Subcutaneous abdominal adipose tissue (tissue), 5 donors: ENCODE data around the gene FGGY.

ENCODE experiments used
- H3K27ac ChIP-seq: one replicate; pipeline ENCODE4 v1.7.0; 2013; ENCODE audit warnings: low read depth, mild to moderate bottlenecking, inconsistent platforms, low read length, moderate library complexity
- H3K27me3 ChIP-seq, 5 donors: one replicate each; pipeline ENCODE4 v1.7.0; 2013; ENCODE audit warnings: low read length in 5 of 5, inconsistent platforms in 1 of 5; ENCODE audit not compliant: control insufficient read depth in 5 of 5, insufficient read depth in 4 of 5
- H3K36me3 ChIP-seq, 5 donors: one replicate each; pipeline ENCODE4 v1.7.0; 2013; ENCODE audit warnings: low read length in 5 of 5; ENCODE audit not compliant: control insufficient read depth in 5 of 5, insufficient read depth in 5 of 5
- H3K4me1 ChIP-seq, 5 donors: one replicate each; pipeline ENCODE4 v1.7.0; 2013; ENCODE audit warnings: low read length in 5 of 5, mild to moderate bottlenecking in 3 of 5, moderate library complexity in 1 of 5; ENCODE audit not compliant: control insufficient read depth in 5 of 5, insufficient read depth in 5 of 5
- H3K4me3 ChIP-seq, 5 donors: one replicate each; pipeline ENCODE4 v1.7.0; 2013; ENCODE audit warnings: low read length in 5 of 5, low read depth in 1 of 5
- H3K9ac ChIP-seq, 5 donors: one replicate each; pipeline ENCODE4 v1.7.0; 2013; ENCODE audit warnings: low read length in 5 of 5, mild to moderate bottlenecking in 4 of 5, moderate library complexity in 3 of 5
- H3K9me3 ChIP-seq, 5 donors: one replicate each; pipeline ENCODE4 v1.7.0; 2013; ENCODE audit warnings: low read length in 5 of 5; ENCODE audit not compliant: control insufficient read depth in 5 of 5
- donor health status: healthy.
- donor health status: healthy.
- donor health status: healthy.
- donor health status: healthy.
- donor health status: healthy.

Gene FGGY

DNA sequence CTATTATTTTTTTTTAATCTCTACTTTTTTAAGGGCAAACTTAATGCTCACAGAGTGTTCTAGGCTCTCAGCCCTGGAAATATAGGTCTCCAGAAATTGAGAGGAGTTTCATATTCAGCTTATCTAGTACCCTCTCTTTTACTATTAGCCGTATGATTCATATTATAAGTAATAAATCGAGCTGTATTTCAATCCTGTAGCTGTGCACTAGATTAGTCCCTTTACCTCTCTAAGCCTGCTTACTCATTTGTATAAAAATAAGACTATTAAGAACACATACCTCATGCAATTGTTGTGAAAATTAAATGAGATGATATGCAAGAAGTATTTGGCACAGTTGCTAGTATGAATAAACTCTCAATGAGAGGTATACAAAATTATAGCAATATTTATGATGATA is 389.7 kb downstream of the FGGY start:
- no peaks in the 10 kb centered on the region for H3K27me3 ChIP-seq
- H3K4me3 ChIP-seq: no peak overlapping the region
- no peaks in the 10 kb centered on the region for H3K9me3 ChIP-seq
- H3K36me3 ChIP-seq: no peaks in the 10 kb centered on the region
- H3K27ac ChIP-seq: no peak overlapping the region
- H3K4me1 ChIP-seq: peaks cover 0 to 17% (median 13%) of the 10 kb centered on the region in 5 donors
- H3K9ac ChIP-seq: no peak overlapping the region

DNA sequence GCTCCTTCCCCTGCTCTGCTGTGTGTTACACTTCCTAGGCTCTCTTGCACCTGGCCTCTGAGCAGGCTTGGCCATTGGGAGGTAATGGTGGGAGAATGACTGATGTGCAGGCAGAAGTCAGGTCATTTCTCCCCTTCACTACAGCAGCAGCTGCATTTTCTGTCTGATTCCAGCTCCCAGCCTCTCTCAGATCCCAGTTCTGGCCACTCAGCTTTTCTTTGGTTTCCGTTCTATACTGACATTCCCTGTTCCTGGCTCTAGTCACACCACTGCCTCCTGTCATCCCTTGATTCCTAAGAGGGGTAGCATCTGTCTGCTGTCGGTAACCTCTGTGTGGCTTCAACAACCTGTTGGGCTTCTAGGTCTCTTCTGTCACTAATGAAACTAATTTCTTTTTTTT is 390.2 kb downstream of the FGGY start:
- Histone ChIP-seq H3K4me1 (peaks cover 3 to 21% (median 17%) of the 10 kb centered on the region in 5 donors), H3K9ac (no peak overlapping the region), H3K36me3 (no peaks in the 10 kb centered on the region), H3K4me3 (no peak overlapping the region), H3K27ac (no peak overlapping the region), H3K9me3 (no peaks in the 10 kb centered on the region), H3K27me3 (no peaks in the 10 kb centered on the region)

DNA sequence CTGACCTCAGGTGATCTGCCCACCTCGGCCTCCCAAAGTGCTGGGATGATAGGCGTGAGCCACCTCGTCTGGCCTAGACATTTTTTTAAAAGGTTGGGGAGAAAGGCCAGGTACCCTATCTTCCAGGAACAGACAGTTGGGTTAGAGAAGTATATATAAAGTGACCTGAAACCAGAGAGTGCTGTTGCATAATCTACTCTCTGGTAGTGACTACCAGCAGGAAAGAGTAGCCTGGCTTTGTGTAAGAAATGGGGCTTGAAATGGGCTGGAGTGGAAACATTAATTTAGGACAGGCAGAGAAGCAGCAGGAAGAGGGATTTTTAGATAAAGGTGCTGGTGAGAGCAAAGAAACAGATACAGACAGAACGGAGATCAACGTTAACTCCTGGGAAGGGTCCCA is 392.1 kb downstream of the FGGY start:
- Histone ChIP-seq H3K4me3 (no peak overlapping the region), H3K27me3 (no peaks in the 10 kb centered on the region), H3K36me3 (no peaks in the 10 kb centered on the region), H3K27ac (no peak overlapping the region), H3K4me1 (peaks cover 3 to 26% (median 25%) of the 10 kb centered on the region in 5 donors), H3K9me3 (no peaks in the 10 kb centered on the region), H3K9ac (no peak overlapping the region)

DNA sequence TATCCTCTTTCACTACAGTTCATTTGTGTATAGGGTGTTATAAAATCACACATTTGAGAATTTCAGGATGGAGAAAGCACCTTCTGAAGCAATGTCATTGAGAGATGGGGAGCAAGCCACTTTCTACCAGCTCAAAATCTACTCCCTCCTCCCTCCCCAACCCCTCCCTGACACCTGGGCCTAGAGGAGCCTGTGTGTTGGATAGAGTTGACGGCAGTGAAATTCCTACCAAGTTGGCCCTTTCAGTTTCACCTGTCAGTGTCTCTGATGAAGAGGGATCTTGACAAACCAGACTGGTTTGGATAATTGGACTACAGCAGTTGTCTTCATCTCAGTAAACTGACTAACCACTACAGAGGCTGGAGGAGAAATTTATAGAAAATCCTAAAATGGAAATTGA is 392.8 kb downstream of the FGGY start:
- H3K36me3 ChIP-seq: no peaks in the 10 kb centered on the region
- no peaks in the 10 kb centered on the region for H3K27me3 ChIP-seq
- H3K27ac ChIP-seq: peak overlapping the region; percentile 8
- H3K9me3 ChIP-seq: no peaks in the 10 kb centered on the region
- H3K4me3 ChIP-seq: no peak overlapping the region
- H3K9ac ChIP-seq: no peak overlapping the region
- peaks cover 3 to 26% (median 25%) of the 10 kb centered on the region in 5 donors for H3K4me1 ChIP-seq

DNA sequence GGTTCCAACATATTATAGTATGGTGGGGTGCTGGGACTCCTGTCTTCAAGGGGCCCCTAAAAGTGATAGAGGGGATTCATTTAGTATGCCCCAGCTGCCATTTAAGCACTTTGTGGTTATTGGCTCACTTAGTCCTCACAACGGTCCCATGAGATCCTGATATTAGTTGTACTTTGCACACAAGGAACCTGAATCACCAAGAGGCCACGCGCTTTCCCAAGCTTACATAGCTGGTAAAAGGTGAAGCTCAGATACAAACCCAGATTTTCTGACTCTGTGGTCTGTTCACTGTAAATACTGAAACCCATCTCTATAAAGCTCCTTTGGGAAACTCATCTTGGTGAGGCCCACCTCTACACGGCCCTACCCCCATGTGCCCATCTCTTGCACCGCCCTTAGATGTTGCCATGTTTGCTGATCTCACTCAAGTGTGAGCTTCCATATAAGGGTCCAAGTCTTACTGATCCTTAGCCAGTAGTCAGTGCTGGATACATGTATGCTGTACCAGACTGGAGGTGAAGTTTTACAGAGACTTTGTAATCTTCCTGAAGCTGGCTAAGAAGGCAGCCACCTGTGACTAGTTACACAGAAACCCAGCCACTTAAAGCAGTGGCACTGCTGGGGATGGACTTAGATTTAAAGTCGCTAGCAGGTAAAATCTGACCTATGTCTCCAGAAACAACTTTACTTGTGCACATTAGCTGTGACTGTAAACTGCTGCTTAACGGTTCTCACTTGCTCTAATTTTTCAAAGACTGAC is 393.5 kb downstream of the FGGY start:
- H3K36me3 ChIP-seq: no peaks in the 10 kb centered on the region
- no peaks in the 10 kb centered on the region for H3K9me3 ChIP-seq
- peaks cover 3 to 26% (median 25%) of the 10 kb centered on the region in 5 donors for H3K4me1 ChIP-seq
- peak overlapping the region in 1 of 5 donors; percentile 35 for H3K9ac ChIP-seq
- H3K4me3 ChIP-seq: no peak overlapping the region
- H3K27ac ChIP-seq: peak overlapping the region; percentile 22
- no peaks in the 10 kb centered on the region for H3K27me3 ChIP-seq

DNA sequence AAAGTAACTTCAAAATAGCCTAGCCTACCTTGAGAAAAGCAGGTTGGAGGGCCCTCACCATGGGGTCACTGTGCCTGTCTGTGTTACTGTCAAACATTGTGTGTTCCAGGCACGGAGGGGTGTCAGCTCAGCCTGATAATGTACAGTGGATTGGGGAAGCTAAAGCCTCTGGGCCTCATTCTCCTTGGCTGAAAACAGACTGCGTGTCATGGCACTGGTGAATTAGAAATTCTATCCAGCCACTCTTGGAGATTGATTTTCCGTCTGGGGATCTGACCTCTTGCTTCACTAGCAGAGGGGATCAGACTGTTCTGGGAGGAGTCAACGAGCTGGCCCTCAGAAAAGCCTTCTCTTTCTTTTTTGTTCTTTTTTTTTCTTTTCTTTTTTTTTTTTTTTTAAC is 394.4 kb downstream of the FGGY start:
- peak overlapping the region; percentile 22 for H3K27ac ChIP-seq
- H3K27me3 ChIP-seq: no peaks in the 10 kb centered on the region
- peak overlapping the region in 1 of 5 donors; percentile 1 for H3K9ac ChIP-seq
- H3K36me3 ChIP-seq: no peaks in the 10 kb centered on the region
- H3K4me1 ChIP-seq: peaks cover 3 to 29% (median 25%) of the 10 kb centered on the region in 5 donors
- no peaks in the 10 kb centered on the region for H3K9me3 ChIP-seq
- H3K4me3 ChIP-seq: no peak overlapping the region

DNA sequence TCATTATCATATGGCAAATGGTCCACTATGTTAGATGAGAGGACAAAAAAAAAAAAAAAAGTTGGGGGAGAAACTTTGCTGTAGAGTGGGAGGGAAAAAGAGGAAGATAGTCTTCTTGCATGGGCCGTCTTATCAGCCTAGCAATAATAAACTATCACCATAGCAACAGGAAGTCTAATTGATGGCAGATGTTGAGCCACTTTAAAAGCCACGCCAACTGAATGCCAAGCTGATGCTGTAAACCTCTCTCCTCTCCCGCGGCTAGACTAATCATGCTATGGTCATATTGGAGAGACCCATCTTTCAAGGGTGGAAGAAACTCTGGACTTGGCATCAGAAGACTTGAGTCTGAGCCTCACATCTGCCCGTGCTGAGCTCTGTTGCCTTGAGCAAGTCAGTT is 395.7 kb downstream of the FGGY start:
- Histone ChIP-seq H3K9me3 (no peaks in the 10 kb centered on the region), H3K27ac (no peak overlapping the region), H3K27me3 (no peaks in the 10 kb centered on the region), H3K4me1 (peaks cover 3 to 29% (median 25%) of the 10 kb centered on the region in 5 donors), H3K9ac (no peak overlapping the region), H3K4me3 (no peak overlapping the region), H3K36me3 (no peaks in the 10 kb centered on the region)

DNA sequence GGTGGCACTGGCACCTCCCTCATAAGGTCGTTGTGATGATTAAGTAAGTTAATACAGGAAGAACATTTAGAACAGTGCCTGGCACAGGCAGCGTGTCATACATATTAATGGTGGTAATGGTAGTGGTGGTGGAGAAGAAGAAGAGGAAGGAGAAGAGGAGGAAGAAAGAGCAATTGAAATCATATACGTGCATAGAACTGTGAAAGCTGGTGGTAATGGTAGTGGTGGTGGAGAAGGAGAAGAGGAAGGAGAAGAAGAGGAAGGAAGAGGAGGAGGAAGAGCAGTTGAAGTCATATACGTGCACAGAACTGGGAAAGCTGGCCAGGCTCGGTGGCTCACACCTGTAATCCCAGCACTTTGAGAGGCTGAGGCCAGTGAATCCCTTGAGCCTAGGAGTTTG is 396.5 kb downstream of the FGGY start:
- Histone ChIP-seq H3K27me3 (no peaks in the 10 kb centered on the region), H3K9me3 (no peaks in the 10 kb centered on the region), H3K36me3 (no peaks in the 10 kb centered on the region), H3K4me1 (peaks cover 3 to 30% (median 26%) of the 10 kb centered on the region in 5 donors), H3K27ac (no peak overlapping the region), H3K4me3 (no peak overlapping the region), H3K9ac (no peak overlapping the region)

DNA sequence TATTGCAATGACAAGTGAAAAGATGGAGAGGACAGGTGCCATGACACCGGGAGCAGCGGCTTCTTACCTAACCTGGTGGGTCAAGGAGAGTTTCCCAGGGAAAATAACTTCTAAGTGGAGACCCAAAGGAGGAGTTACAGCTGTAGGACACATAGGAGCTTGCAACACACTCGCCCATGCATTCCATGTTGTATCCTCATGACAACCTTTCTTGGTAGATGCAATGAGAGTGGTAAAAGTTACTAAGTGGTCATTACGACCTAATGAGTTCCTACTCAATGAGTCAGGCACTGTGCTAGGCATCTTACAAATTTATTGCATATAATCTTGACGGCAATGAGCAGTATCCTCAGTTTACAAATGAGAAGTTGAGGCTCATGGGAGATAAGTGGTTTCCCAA is 398.4 kb downstream of the FGGY start:
- no peaks in the 10 kb centered on the region for H3K9me3 ChIP-seq
- no peak overlapping the region for H3K9ac ChIP-seq
- H3K4me1 ChIP-seq: peaks cover 3 to 34% (median 32%) of the 10 kb centered on the region in 5 donors
- no peaks in the 10 kb centered on the region for H3K27me3 ChIP-seq
- H3K27ac ChIP-seq: no peak overlapping the region
- H3K36me3 ChIP-seq: no peaks in the 10 kb centered on the region
- no peak overlapping the region for H3K4me3 ChIP-seq

DNA sequence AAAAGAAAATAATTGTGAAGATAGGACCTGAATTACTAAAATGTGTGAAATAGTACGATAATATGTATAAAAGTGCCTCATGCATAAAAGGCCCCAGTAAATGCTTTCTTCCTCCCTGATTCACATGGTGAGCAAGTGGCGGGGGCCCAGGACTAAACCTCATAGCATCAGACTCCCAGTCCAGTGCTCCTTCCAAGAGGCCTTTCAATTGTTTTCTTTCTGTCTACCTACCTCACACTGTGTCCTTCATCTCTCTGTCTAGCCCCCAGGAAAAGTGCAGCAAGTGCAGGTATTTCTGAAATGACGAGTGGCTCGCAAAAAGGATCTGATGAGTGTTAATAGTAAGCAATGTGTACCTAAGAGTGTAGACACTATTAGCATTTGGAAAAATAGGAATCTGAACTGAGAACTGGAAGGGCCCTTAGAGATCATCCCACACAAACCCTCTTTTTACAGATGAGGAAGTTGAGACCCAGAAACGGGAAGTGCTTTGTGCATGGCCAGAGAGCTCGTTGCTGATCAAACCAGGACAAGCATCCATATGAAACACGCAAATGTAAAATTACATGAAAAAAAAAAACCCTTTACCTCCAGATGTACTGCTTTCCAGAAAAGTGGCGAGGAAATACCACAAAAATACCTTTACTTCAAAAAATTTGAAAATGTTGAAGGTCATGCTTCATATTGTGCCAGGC is 399.7 kb downstream of the FGGY start:
- H3K27me3 ChIP-seq: no peaks in the 10 kb centered on the region
- H3K27ac ChIP-seq: no peak overlapping the region
- H3K9ac ChIP-seq: no peak overlapping the region
- H3K4me1 ChIP-seq: peaks cover 3 to 25% (median 21%) of the 10 kb centered on the region in 5 donors
- no peak overlapping the region for H3K4me3 ChIP-seq
- no peaks in the 10 kb centered on the region for H3K36me3 ChIP-seq
- H3K9me3 ChIP-seq: no peaks in the 10 kb centered on the region
